Measurements from ENCODE around the gene CRCP.

Gene CRCP

GRCh38 chr7:66189695-66190503 is 75.3 kb downstream of the CRCP start:
- no peak for DNase-seq (ENCODE audit: low spot score)

- no peak for DNase-seq (ENCODE audit: low spot score)
Measured at GRCh38 chr7:66190504-66190857, 75.8 kb downstream of the CRCP start.

GRCh38 chr7:66193146-66193725 is 78.6 kb downstream of the CRCP start:
- no peak for DNase-seq (ENCODE audit: low spot score)

- DNase-seq (ENCODE audit: low spot score): no peak
Measured at GRCh38 chr7:66198469-66198868, 83.8 kb downstream of the CRCP start.

- DNase-seq (ENCODE audit: low spot score): peak; percentile 39
Measured at GRCh38 chr7:66198956-66199355, 84.3 kb downstream of the CRCP start.

GRCh38 chr7:66202441-66202840 is 87.8 kb downstream of the CRCP start:
- DNase-seq (ENCODE audit: low spot score): peak; percentile 34

All from ecto neural progenitor cell (in vitro differentiated cells).